Upper lobe of left lung (tissue), 6 donors: Measurements from ENCODE around the gene TAF10. TPM values are rescaled to one million over a fixed set of nuclear protein-coding genes. Genes with fewer than 3 reads are reported as not detected.
A peak's percentile ranks its signal among the peaks of the same experiment; 100 is the strongest.

Experiments used
- ATAC-seq, 2 donors: fragments of 200-7000 bp; cut with Tn5 transposase; one replicate each; pipeline ENCODE4 v1.9.1; 2022; ENCODE audit warnings: mild to moderate bottlenecking in 2 of 2, moderate library complexity in 2 of 2; ENCODE audit not compliant: low FRiP score in 2 of 2
- DNase-seq, 2 donors: peaks; one replicate each; pipeline ENCODE4 v3.0.0-alpha.2; 2019 to 2020
- H3K27ac ChIP-seq, 4 donors: fragments of 200-600 bp; sonication (generic); one replicate each; pipeline ENCODE4 v1.5.1; 2016 to 2019
- H3K27me3 ChIP-seq, 4 donors: fragments of 200-600 bp; sonication (generic); one replicate each; pipeline ENCODE4 v1.5.1; 2017 to 2019
- H3K36me3 ChIP-seq, 4 donors: fragments of 200-600 bp; sonication (generic); one replicate each; pipeline ENCODE4 v1.5.1; 2016 to 2019
- H3K4me1 ChIP-seq, 4 donors: fragments of 200-600 bp; sonication (generic); one replicate each; pipeline ENCODE4 v1.5.1; 2018 to 2019
- H3K4me3 ChIP-seq, 4 donors: fragments of 200-600 bp; sonication (generic); one replicate each; pipeline ENCODE4 v1.5.1; 2017 to 2019; ENCODE audit warnings: mild to moderate bottlenecking in 2 of 4, moderate library complexity in 1 of 4
- H3K9me3 ChIP-seq, 4 donors: fragments of 200-600 bp; sonication (generic); one replicate each; pipeline ENCODE4 v1.5.1; 2018 to 2019
- CTCF ChIP-seq, 6 experiments: fragments of 450-650 bp in 4 of 6; fragments of 200-600 bp in 2 of 6; sonication (generic) in 2 of 6; IDR thresholded peaks; one replicate each; pipeline ENCODE4 v1.5.1; 2016 to 2019; ENCODE audit warnings: antibody characterized with exemption in 6 of 6
- EP300 ChIP-seq, 4 donors: sonication (generic); formaldehyde crosslinking; IDR thresholded peaks; one replicate each; pipeline ENCODE4 v1.5.1; 2017; ENCODE audit warnings: antibody characterized with exemption in 4 of 4, control low read depth in 2 of 4
- POLR2A ChIP-seq, 4 donors: fragments of 450-650 bp; IDR thresholded peaks; one replicate each; pipeline ENCODE4 v1.5.1; 2016 to 2017; ENCODE audit warnings: antibody characterized with exemption in 4 of 4, mild to moderate bottlenecking in 2 of 4
- POLR2AphosphoS5 ChIP-seq, 2 donors: sonication (generic); formaldehyde crosslinking; IDR thresholded peaks; one replicate each; pipeline ENCODE4 v1.5.1; 2017; ENCODE audit warnings: antibody characterized with exemption in 2 of 2
- WGBS, 2 donors: methylation state at CpG; one replicate each; pipeline ENCODE4 v1.1.5; 2017 to 2018; 5-methylcytosine and 5-hydroxymethylcytosine counted together
- total RNA-seq, 6 donors: library from RNA; depleted of rRNA in 4 of 6; stranded (reverse); fragments of >200 nt in 4 of 6; gene quantifications; one replicate each; pipeline versions ENCODE4 v1.1.0 to v1.2.1, GENCODE V29; 2016 to 2021
- donor health status: DM: no; HTN: no; CAD: no; lungs with moderate emphysema.
- donor health status: DM: no; HTN: yes; CAD: no; lungs with severe emphysema.

The TAF10 gene
- total RNA-seq, 6 donors from 2014 or later: 60.8 to 153 (median 96.5) TPM

- peak in 1 of 2 donors; percentile 41 for DNase-seq
- Histone ChIP-seq H3K9me3 (no peaks in the 10 kb centered on the region), H3K36me3 (peaks cover 0 to 68% (median 29%) of the 10 kb centered on the region in 4 donors), H3K27me3 (no peaks in the 10 kb centered on the region), H3K27ac (no peak overlapping the region), H3K4me1 (peaks cover 0 to 6% (median 0%) of the 10 kb centered on the region in 4 donors), H3K4me3 (no peak overlapping the region)
- TF ChIP-seq POLR2A (IDR thresholded peaks at IDR 0.05) (no peak), EP300 (IDR thresholded peaks at IDR 0.05) (no peak), POLR2AphosphoS5 (IDR thresholded peaks at IDR 0.05) (no peak), CTCF (IDR thresholded peaks at IDR 0.05) (no peak)
- no peak for ATAC-seq
- WGBS, 2 donors: 89 to 96% methylated on average over 10 to 17 of the region's 17 CpGs
These were observed 13.9 kb upstream of the TAF10 start for GRCh38 chr11:6625832-6626420.

- peaks cover 0 to 62% (median 26%) of the 10 kb centered on the region in 4 donors for H3K36me3 ChIP-seq
- 96 to 100% methylated on average over 7 to 12 of the region's 12 CpGs for WGBS, 2 donors
- no peak overlapping the region for H3K27ac ChIP-seq
- no peaks in the 10 kb centered on the region for H3K9me3 ChIP-seq
- no peak overlapping the region for H3K4me3 ChIP-seq
- H3K4me1 ChIP-seq: peaks cover 0 to 3% (median under 1%) of the 10 kb centered on the region in 4 donors
- DNase-seq: peak in 1 of 2 donors; percentile 16
- H3K27me3 ChIP-seq: no peaks in the 10 kb centered on the region
- no peak for ATAC-seq
- TF ChIP-seq CTCF (IDR thresholded peaks at IDR 0.05): no peak
- TF ChIP-seq POLR2AphosphoS5 (IDR thresholded peaks at IDR 0.05): no peak
- TF ChIP-seq EP300 (IDR thresholded peaks at IDR 0.05): no peak
- TF ChIP-seq POLR2A (IDR thresholded peaks at IDR 0.05): no peak
These were observed 13.3 kb upstream of the TAF10 start for GRCh38 chr11:6625156-6625831.

DNA sequence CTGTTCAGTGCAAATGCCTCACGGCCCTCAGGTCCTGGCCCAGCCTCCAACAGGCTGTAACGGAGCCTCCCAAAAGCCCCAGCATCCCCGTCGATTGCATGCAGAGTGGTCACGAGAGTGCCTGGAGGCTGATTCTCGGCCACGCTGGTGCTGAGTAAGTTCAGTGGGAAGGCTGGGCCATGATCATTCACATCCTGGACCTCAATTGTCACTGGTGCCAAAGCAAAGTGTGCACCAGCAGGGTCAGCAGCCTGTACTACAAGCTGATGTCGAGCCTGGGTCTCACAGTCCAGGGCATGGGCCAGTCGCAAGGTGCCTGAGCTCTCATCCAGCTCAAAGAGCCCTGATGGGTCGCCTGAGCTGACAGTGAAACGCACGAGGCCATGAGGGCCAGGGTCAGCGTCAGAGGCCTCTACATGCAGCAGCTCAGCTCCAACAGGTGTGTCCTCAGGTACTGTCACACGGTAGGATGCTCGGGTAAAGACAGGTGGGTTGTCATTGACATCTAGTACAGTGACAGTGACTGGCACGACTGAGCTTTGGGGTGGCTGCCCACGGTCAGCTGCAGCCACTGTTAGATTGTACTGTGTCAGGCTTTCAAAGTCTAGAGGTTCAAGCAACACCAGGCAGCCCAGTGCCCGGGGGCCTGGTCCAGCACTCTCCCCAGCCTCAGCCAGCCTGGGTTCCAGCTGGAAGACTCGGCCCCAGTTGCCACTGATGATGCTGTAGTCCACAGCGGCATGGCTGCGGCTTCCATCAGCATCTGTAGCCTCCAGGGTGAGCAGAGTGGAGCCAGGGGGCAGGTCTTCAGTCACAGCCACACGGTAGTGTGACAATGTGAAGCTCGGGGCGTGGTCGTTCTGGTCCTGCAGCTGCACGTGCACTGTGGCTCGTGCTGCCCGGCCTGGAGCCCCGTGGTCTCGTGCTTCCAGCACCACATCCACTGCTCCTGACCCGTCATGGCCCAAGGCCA is 11.7 kb upstream of the TAF10 start:
- no peaks in the 10 kb centered on the region for H3K9me3 ChIP-seq
- peaks cover 0 to 49% (median 21%) of the 10 kb centered on the region in 4 donors for H3K36me3 ChIP-seq
- WGBS, 2 donors: 78 to 92% methylated on average over 8 to 27 of the region's 31 CpGs
- H3K4me1 ChIP-seq: peaks cover 3 to 10% (median 7%) of the 10 kb centered on the region in 4 donors
- no peaks in the 10 kb centered on the region for H3K27me3 ChIP-seq
- no peak for TF ChIP-seq EP300 (IDR thresholded peaks at IDR 0.05)
- no peak for TF ChIP-seq POLR2A (IDR thresholded peaks at IDR 0.05)
- TF ChIP-seq CTCF (IDR thresholded peaks at IDR 0.05): no peak
- no peak for TF ChIP-seq POLR2AphosphoS5 (IDR thresholded peaks at IDR 0.05)
- ATAC-seq (no peak), DNase-seq (no peak)
- H3K4me3 ChIP-seq: no peak overlapping the region
- no peak overlapping the region for H3K27ac ChIP-seq

DNA sequence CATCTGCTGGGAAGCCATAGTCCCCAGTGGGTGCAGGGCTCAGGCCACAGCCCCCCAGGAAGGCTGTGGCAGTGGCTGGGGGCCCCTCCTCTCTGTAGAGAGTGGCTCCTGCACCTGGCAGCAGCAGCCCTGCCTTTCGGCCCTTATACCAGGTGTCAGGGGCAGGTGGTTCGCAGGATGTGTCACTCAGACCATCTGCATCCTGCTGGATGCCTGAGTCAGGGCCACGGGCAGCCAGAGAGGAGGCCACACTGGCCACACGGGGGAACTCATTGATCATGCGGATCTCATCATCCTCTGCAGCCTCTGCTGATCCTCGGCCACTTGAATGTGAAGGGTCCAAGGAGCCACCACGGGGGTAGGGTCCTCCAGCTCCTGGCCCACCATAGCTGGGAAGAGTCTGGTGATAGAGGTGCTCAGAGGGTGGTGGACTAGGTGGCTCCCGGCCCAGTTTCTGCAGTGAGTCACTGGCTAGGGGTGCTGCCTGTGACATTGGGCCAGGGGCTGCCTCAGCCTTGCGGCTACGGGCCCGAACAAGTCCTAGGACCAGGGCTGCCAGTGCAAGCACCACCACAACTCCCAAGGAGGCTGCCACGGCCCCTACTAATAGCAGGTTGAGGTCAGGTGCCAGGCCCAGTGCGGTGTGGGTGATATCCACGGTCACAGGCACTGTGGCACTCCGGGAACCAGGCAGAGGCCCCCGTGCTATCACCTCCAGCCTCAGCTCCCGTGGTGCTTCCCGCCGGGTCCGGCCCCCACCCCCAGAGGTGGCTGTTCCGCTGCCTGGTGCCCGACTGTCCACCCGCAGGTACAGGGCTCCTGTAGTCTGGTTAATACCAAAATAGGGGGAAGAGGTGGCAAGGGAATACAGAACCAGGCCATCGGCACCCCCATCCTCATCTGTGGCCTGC is 10.5 kb upstream of the TAF10 start:
- H3K27me3 ChIP-seq: no peaks in the 10 kb centered on the region
- WGBS, 2 donors: 92% methylated on average over 20 of the region's 24 CpGs; no CpG with 5 or more reads in 1 of the 2 donors
- no peak for ATAC-seq
- H3K27ac ChIP-seq: no peak overlapping the region
- H3K4me1 ChIP-seq: peaks cover 14 to 21% (median 19%) of the 10 kb centered on the region in 4 donors
- no peaks in the 10 kb centered on the region for H3K9me3 ChIP-seq
- peak; percentile 17 to 73 for DNase-seq
- TF ChIP-seq EP300 (IDR thresholded peaks at IDR 0.05): no peak
- no peak for TF ChIP-seq POLR2AphosphoS5 (IDR thresholded peaks at IDR 0.05)
- TF ChIP-seq POLR2A (IDR thresholded peaks at IDR 0.05): no peak
- TF ChIP-seq CTCF (IDR thresholded peaks at IDR 0.05): no peak
- H3K36me3 ChIP-seq: peaks cover 0 to 44% (median 21%) of the 10 kb centered on the region in 4 donors
- no peak overlapping the region for H3K4me3 ChIP-seq
